GM12878 (cell line): ENCODE results near the gene TSHR. TPM values are rescaled to one million over a fixed set of nuclear protein-coding genes. Genes with fewer than 3 reads are reported as not detected.

Experiments
- ATAC-seq: fragments of 200-7000 bp; cut with Tn5 transposase; 3 replicates; pipeline ENCODE4 v1.9.1; 2020; ENCODE audit warnings: mild to moderate bottlenecking, moderate library complexity
- BruUV-seq: library from RNA; stranded (reverse); fragments of 400-500 nt; replicated peaks from 2 replicates; lab custom pipeline; 2021; lab: Mats Ljungman, UMichigan
- CTCF ChIA-PET: fragments of 300-600 bp; sonication (Branson Sonifier 250); formaldehyde crosslinking; extraction: SDS; loops from one replicate; lab custom pipeline; 2021; ENCODE audit warnings: inconsistent platforms; lab: Yijun Ruan, JAX
- POLR2A ChIA-PET: fragments of 350-600 bp; formaldehyde crosslinking; extraction: SDS; loops from one replicate; lab custom pipeline; 2021; ENCODE audit warnings: inconsistent platforms; lab: Charles Lee
- RAD21 ChIA-PET: fragments of 300-600 bp; sonication (Branson Sonifier 250); formaldehyde crosslinking; loops from one replicate; lab custom pipeline; 2023; ENCODE audit warnings: antibody characterized with exemption; ENCODE audit not compliant: unreplicated experiment; lab: Charles Lee
- SMC1A ChIA-PET: fragments of 300-600 bp; sonication (Branson Sonifier 250); formaldehyde crosslinking; loops from one replicate; lab custom pipeline; 2023; ENCODE audit not compliant: unreplicated experiment, uncharacterized antibody; lab: Charles Lee
- DNase-seq: peaks from one replicate; pipeline ENCODE4 v3.0.0-alpha.2; 2011; ENCODE audit warnings: low read depth, low spot score
- FAIRE-seq: peaks from 3 replicates; lab custom pipeline; 2011; peaks lifted over from hg19 to GRCh38; lab: Jason Lieb, UNC
- H2AFZ ChIP-seq: 2 replicates; pipeline ENCODE4 v1.6.0; 2011; ENCODE audit warnings: low read depth, low read length, control low read depth; ENCODE audit not compliant: control insufficient read depth
- H3K27ac ChIP-seq: 2 replicates; pipeline ENCODE4 v1.5.1; 2011; ENCODE audit warnings: control low read depth; ENCODE audit not compliant: control insufficient read depth, insufficient read depth
- H3K27me3 ChIP-seq, 2 experiments: replicated peaks in 1 of 2; 2 replicates each; pipeline versions ENCODE4 v1.6.0 to v1.6.1; 2011; ENCODE audit warnings: low read length in 1 of 2; ENCODE audit not compliant: control insufficient read depth in 2 of 2, insufficient read depth in 2 of 2
- H3K36me3 ChIP-seq, 2 experiments: 2 replicates each; pipeline ENCODE4 v1.5.1; 2011; ENCODE audit warnings: low read length in 1 of 2; ENCODE audit not compliant: control insufficient read depth in 2 of 2, insufficient read depth in 2 of 2
- H3K4me1 ChIP-seq: 2 replicates; pipeline ENCODE4 v1.6.1; 2011; ENCODE audit warnings: mild to moderate bottlenecking, low read length, moderate library complexity, mixed read lengths; ENCODE audit not compliant: control insufficient read depth, insufficient read depth
- H3K4me2 ChIP-seq: 2 replicates; pipeline ENCODE4 v1.6.0; 2011; ENCODE audit warnings: control low read depth; ENCODE audit not compliant: control insufficient read depth, insufficient read depth
- H3K4me3 ChIP-seq: fragments of 200-600 bp; sonication (generic); 2 replicates; pipeline ENCODE4 v1.5.1; 2016
- H3K79me2 ChIP-seq: 2 replicates; pipeline ENCODE4 v1.6.0; 2011; ENCODE audit warnings: low read length; ENCODE audit not compliant: control insufficient read depth, insufficient read depth
- H3K9ac ChIP-seq: 2 replicates; pipeline ENCODE4 v1.8.0; 2011; ENCODE audit warnings: low read length, control low read depth, mixed read lengths; ENCODE audit not compliant: control insufficient read depth, insufficient read depth
- H3K9me3 ChIP-seq: replicated peaks from 3 replicates; pipeline ENCODE4 v1.5.1; 2011; ENCODE audit warnings: mild to moderate bottlenecking, low read length; ENCODE audit not compliant: control insufficient read depth, insufficient read depth
- H4K20me1 ChIP-seq: 2 replicates; pipeline ENCODE4 v1.6.0; 2011; ENCODE audit not compliant: control insufficient read depth, insufficient read depth
- CHD2 ChIP-seq: IDR thresholded peaks from 2 replicates; pipeline ENCODE4 v1.6.1; 2011; ENCODE audit warnings: low read depth, low read length, improper control_type of control experiment, borderline replicate concordance
- RFX5 ChIP-seq: IDR thresholded peaks from 2 replicates; pipeline ENCODE4 v1.6.1; 2011; ENCODE audit warnings: low read depth, low read length, improper control_type of control experiment
- TBL1XR1 ChIP-seq: IDR thresholded peaks from 2 replicates; pipeline ENCODE4 v1.6.1; 2012; ENCODE audit warnings: low read depth, low read length, improper control_type of control experiment
- ZNF384 ChIP-seq: IDR thresholded peaks from 2 replicates; pipeline ENCODE4 v1.6.1; 2012; ENCODE audit warnings: low read depth, mild to moderate bottlenecking, low read length, improper control_type of control experiment, borderline replicate concordance
- WGBS: methylation state at CpG from one replicate; pipeline ENCODE4 v1.1.6; 2016; ENCODE audit warnings: low lambda C conversion rate; ENCODE audit not compliant: insufficient replicate concordance, insufficient coverage; ENCODE audit errors: missing lambda C conversion rate; 5-methylcytosine and 5-hydroxymethylcytosine counted together
- in situ Hi-C: fragments of 300-500 bp; cut with MboI; formaldehyde crosslinking; loops from 9 replicates; pipeline ENCODE4 v1.14.3; 2018; ENCODE audit warnings: mixed read lengths
- intact Hi-C: fragments of 100-400 bp; cut with micrococcal nuclease; formaldehyde crosslinking; loops from one replicate; pipeline ENCODE4 v1.14.2; 2022; ENCODE audit not compliant: unreplicated experiment
- polyA plus RNA-seq, 11 experiments: library from polyadenylated mRNA; depleted of rRNA in 4 of 11; unstranded in 6 of 11; stranded (reverse) in 5 of 11; fragments of >200 nt; fragmentation: Nextera tagmentation in 4 of 11; fragmentation: Illumina TruSeq in 1 of 11; extraction: Ambion mirVana in 4 of 11; extraction: Trizol in 1 of 11; gene quantifications; 1 replicate in 1 of 11; 2 replicates in 10 of 11; pipeline versions ENCODE4 v1.2.1 to v1.2.3, GENCODE V29; 2011 to 2016; ENCODE audit warnings: inconsistent platforms in 2 of 11, missing spikeins in 2 of 11, low read depth in 1 of 11
- total RNA-seq, 4 experiments: library from RNA; depleted of rRNA in 3 of 4; stranded (reverse); fragments of >200 nt in 3 of 4; fragmentation: Illumina TruSeq in 1 of 4; extraction: Trizol in 1 of 4; gene quantifications; 2 replicates each; pipeline versions ENCODE4 v1.2.1 to v1.2.3, GENCODE V29; 2013 to 2021
- TF ChIP-seq, protein P1 (sequence below): IDR thresholded peaks from 2 replicates; pipeline ENCODE4 v1.6.1; 2011; ENCODE audit warnings: low read depth, mild to moderate bottlenecking, low read length, moderate library complexity, borderline replicate concordance; ENCODE audit errors: extremely low read depth
- TF ChIP-seq, protein P2 (sequence below): IDR thresholded peaks from 2 replicates; pipeline ENCODE4 v1.6.1; 2012; ENCODE audit warnings: low read depth, low read length, improper control_type of control experiment

The TSHR gene
- total and polyA plus RNA-seq, 10 of the 15 experiments (the other 5 are each of a cell fraction or from before 2014, with no cell fraction given), result 0.06 to 0.31 TPM; not detected in 8

DNA sequence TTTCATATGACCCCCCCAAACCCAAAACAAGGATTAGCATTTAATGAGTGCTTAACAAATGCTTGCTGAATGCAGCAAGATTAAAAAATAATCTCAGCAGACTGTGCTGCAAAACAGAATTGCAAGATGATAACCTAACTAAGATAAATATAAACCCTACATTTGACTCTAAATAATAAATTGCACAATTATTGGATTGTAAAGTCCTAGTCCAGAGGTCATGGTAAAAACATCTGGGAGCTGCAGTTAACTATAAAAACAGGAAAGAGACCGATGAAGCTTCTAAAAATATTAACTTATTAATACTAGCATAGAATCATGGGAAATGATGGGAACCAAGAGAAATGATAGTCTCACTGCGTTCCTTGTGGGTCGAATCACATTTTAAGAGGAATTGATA is 37.2 kb downstream of the TSHR start:
- TF ChIP-seq ZNF384 (no peak), CHD2 (no peak), TBL1XR1 (no peak), RFX5 (no peak)
- TF ChIP-seq, protein P1, sequence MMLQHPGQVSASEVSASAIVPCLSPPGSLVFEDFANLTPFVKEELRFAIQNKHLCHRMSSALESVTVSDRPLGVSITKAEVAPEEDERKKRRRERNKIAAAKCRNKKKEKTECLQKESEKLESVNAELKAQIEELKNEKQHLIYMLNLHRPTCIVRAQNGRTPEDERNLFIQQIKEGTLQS, result no peak
- TF ChIP-seq, protein P2, sequence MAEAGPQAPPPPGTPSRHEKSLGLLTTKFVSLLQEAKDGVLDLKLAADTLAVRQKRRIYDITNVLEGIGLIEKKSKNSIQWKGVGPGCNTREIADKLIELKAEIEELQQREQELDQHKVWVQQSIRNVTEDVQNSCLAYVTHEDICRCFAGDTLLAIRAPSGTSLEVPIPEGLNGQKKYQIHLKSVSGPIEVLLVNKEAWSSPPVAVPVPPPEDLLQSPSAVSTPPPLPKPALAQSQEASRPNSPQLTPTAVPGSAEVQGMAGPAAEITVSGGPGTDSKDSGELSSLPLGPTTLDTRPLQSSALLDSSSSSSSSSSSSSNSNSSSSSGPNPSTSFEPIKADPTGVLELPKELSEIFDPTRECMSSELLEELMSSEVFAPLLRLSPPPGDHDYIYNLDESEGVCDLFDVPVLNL, result no peak
- 12% methylated on average over 3 of the region's 3 CpGs for WGBS
- in situ Hi-C loops, result no loop called here
- Histone ChIP-seq H3K27me3 (peaks cover 0 to 11% of the 10 kb centered on the region in 2 experiments; a peak in 3 of 4 replicates), H4K20me1 (no peaks in the 10 kb centered on the region), H3K4me2 (no peak overlapping the region), H3K4me3 (no peak overlapping the region), H3K79me2 (no peaks in the 10 kb centered on the region), H3K9ac (no peak overlapping the region), H2AFZ (no peak overlapping the region), H3K27ac (no peak overlapping the region), H3K9me3 (no peaks in the 10 kb centered on the region), H3K36me3 (no peaks in the 10 kb centered on the region), H3K4me1 (no peaks in the 10 kb centered on the region)
- ChIA-PET SMC1A (interaction anchor here (0.8 to 1.1 kb wide), 2 partner anchors 142 to 165 kb away, joined by 3 read pairs; no protein-coding TSS in a partner anchor), RAD21 (interaction anchor here (1.5 kb wide), 1 partner anchor 171 kb away, joined by 4 read pairs; no protein-coding TSS in a partner anchor), CTCF (interaction anchor here (0.7 to 2.3 kb wide), 7 partner anchors 11 to 472 kb away, joined by 3 to 16 read pairs (median 3); no protein-coding TSS in a partner anchor), POLR2A (interaction anchor here (0.6 kb wide), 2 partner anchors 153 to 226 kb away, joined by 3 to 5 read pairs; no protein-coding TSS in a partner anchor)
- DNase-seq (no peak), ATAC-seq (no peak), FAIRE-seq (no peak)
- no TSS peak for BruUV-seq
- intact Hi-C loops, result no loop called here
